GDM1 (cell line): ENCODE results near the gene OR4C13.
"Not testable (repeated sequence)": the region's sequence is repeated elsewhere in the genome, so short reads cannot be mapped to it uniquely, and the experiment has no call there.

Experiments
- DNase-seq: peaks from one replicate; lab custom pipeline; 2025; lab: John Stamatoyannopoulos, UW

OR4C13 gene

GRCh38 chr11:49952091-49952490 lies at the start of gene OR4C13:
OR4C13 (plus strand) TSS chr11:49952391; CDS start chr11:49952423, 32 bp downstream.
- no peak for DNase-seq

DNA sequence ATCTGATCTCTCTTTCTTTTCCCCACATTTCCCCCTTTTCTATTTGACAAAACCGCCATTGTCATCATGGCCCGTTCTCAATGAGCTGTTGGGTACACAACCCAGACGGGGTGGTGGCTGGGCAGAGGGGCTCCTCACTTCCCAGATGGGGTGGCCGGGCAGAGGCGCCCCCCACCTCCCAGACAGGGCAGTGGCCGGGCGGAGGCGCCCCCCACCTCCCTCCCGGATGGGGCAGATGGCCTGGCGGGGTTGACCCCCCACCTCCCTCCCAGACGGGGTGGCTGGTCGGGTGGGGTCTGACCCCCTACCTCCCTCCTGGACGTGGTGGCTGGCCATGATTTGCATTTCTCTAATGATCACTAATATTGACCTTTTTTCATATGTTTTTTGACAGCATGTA lies 40.7 kb upstream of the OR4C13 start:
- not testable (repeated sequence) for DNase-seq

DNA sequence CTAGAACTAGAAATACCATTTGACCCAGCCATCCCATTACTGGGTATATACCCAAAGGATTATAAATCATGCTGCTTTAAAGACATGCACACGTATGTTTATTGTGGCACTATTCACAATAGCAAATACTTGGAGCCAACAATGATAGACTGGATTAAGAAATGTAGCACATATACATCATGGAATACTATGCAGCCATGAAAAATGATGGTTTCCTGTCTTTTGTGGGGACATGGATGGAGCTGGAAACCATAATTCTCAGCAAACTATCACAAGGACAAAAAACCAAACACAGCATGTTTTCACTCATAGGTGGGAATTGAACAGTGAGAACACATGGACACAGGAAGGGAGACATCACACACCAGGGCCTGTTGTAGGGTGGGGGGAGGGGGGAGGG lies 3.5 kb upstream of the OR4C13 start:
- DNase-seq = not testable (repeated sequence)

- not testable (repeated sequence) for DNase-seq
Observed at GRCh38 chr11:49973439-49973838, 21.2 kb downstream of the OR4C13 start.

GRCh38 chr11:49982435-49982834 lies 30.2 kb downstream of the OR4C13 start, which contains the start of gene OR4C12:
OR4C12 (minus strand) TSS chr11:49982535; CDS start chr11:49982501, 34 bp downstream.
- DNase-seq = not testable (repeated sequence)

GRCh38 chr11:49995565-49995964 lies 43.4 kb downstream of the OR4C13 start:
- DNase-seq = peak; percentile 28
